ENCODE measurements around the gene TSSK6. TPM values are rescaled to one million over a fixed set of nuclear protein-coding genes. Genes with fewer than 3 reads are reported as not detected.

The TSSK6 gene
- total and polyA plus RNA-seq, 4 donors = 0.21 to 2.3 (median 1.1) TPM

DNA sequence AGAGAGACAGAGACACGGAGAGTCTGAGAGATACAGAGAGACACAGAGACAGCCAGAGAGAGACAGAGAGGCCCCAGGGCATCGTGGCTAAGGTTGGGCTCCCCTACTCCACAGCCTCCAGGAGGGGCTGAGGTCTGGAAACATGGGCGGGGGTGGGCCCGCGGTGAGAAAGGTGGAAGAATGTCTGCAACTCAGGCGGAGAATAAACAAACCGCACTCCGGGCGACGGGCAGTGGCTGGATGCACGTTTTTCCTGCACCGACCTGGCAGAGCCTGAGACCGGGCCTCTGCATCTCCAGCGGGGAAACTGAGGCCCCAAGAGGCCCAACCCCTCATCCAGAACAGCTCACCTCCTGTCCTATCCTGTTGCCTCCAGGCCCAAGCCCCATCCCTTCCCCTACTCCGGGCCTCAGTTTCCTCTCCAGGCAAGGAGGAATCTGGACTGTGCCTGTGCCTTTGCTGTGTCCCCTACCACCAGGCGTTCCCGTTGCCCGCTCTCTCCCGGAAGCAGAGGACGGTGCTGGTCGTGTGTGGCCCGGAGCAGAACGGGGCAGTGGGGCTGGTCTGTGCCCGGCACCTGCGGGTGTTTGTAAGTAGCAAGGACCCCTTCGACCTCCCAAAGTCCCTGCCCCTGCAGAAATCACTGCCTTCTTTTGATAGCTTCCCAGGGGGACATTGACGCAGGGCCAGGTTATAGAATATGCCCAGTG, 19.4 kb upstream of the TSSK6 start:
- Histone ChIP-seq H3K27ac (ENCODE audit: low read depth in 1 of 2, low read length in 2 of 2) (no peak overlapping the region), H3K9me3 (ENCODE audit: control insufficient read depth in 4 of 4, low read length in 3 of 4) (no peaks in the 10 kb centered on the region), H3K4me1 (ENCODE audit: control insufficient read depth in 4 of 4, insufficient read depth in 4 of 4, low read length in 3 of 4) (peaks cover 0 to 7% (median 4%) of the 10 kb centered on the region in 4 donors), H3K9ac (ENCODE audit: low read depth in 1 of 2, low read length in 2 of 2) (no peak overlapping the region), H3K4me3 (ENCODE audit: low read depth in 1 of 3, low read length in 3 of 3) (no peak overlapping the region), H3K27me3 (ENCODE audit: control insufficient read depth in 4 of 4, insufficient read depth in 4 of 4, low read length in 3 of 4) (peaks cover 0 to 6% (median 0%) of the 10 kb centered on the region in 4 donors), H3K36me3 (ENCODE audit: control insufficient read depth in 4 of 4, insufficient read depth in 3 of 4, low read depth in 1 of 4, low read length in 3 of 4) (no peaks in the 10 kb centered on the region)
- WGBS = 80% methylated on average over 27 of the region's 27 CpGs
- TF ChIP-seq, protein P1, sequence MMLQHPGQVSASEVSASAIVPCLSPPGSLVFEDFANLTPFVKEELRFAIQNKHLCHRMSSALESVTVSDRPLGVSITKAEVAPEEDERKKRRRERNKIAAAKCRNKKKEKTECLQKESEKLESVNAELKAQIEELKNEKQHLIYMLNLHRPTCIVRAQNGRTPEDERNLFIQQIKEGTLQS (IDR thresholded peaks at IDR 0.05) = no peak
- TF ChIP-seq EGR1 (IDR thresholded peaks at IDR 0.05; ENCODE audit: low read depth in 2 of 2) (no peak), RAD21 (IDR thresholded peaks at IDR 0.05) (no peak)
- DNase-seq (ENCODE audit: low spot score) = no peak

DNA sequence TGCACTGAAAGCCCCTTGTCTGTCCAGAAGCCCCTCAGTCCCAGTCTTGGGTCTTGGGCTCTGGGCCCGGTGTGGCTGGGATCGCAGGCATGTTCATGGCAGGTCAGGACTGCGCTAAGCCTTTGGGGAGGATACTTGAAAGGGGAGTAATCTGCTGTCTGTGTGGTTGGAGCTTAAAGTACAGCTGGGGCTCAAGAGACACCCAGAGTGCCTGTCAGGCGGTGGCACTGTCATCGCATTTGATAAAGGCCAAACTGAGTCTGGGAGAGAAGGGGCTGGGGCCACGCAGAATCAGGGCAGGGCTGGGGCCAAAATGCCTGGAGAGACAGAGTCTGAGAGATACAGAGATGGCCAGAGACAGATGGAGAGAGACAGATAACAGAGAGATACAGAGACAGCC, 18.5 kb upstream of the TSSK6 start:
- Histone ChIP-seq H3K9me3 (ENCODE audit: control insufficient read depth in 4 of 4, low read length in 3 of 4) (no peaks in the 10 kb centered on the region), H3K4me1 (ENCODE audit: control insufficient read depth in 4 of 4, insufficient read depth in 4 of 4, low read length in 3 of 4) (peaks cover 0 to 7% (median 4%) of the 10 kb centered on the region in 4 donors), H3K27ac (ENCODE audit: low read depth in 1 of 2, low read length in 2 of 2) (no peak overlapping the region), H3K9ac (ENCODE audit: low read depth in 1 of 2, low read length in 2 of 2) (no peak overlapping the region), H3K4me3 (ENCODE audit: low read depth in 1 of 3, low read length in 3 of 3) (no peak overlapping the region), H3K36me3 (ENCODE audit: control insufficient read depth in 4 of 4, insufficient read depth in 3 of 4, low read depth in 1 of 4, low read length in 3 of 4) (peaks cover 0 to 2% (median 0%) of the 10 kb centered on the region in 4 donors), H3K27me3 (ENCODE audit: control insufficient read depth in 4 of 4, insufficient read depth in 4 of 4, low read length in 3 of 4) (peaks cover 0 to 6% (median 0%) of the 10 kb centered on the region in 4 donors)
- DNase-seq (ENCODE audit: low spot score) = no peak
- TF ChIP-seq YY1 (IDR thresholded peaks at IDR 0.05) = no peak
- TF ChIP-seq, protein P2, sequence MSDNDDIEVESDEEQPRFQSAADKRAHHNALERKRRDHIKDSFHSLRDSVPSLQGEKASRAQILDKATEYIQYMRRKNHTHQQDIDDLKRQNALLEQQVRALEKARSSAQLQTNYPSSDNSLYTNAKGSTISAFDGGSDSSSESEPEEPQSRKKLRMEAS (IDR thresholded peaks at IDR 0.05) = no peak
- TF ChIP-seq RXRA (IDR thresholded peaks at IDR 0.05) = no peak
- no peak for TF ChIP-seq NR2F2 (IDR thresholded peaks at IDR 0.05)
- no peak for TF ChIP-seq FOXA1 (IDR thresholded peaks at IDR 0.05)
- no peak for TF ChIP-seq JUND (IDR thresholded peaks at IDR 0.05)
- TF ChIP-seq, protein P3, sequence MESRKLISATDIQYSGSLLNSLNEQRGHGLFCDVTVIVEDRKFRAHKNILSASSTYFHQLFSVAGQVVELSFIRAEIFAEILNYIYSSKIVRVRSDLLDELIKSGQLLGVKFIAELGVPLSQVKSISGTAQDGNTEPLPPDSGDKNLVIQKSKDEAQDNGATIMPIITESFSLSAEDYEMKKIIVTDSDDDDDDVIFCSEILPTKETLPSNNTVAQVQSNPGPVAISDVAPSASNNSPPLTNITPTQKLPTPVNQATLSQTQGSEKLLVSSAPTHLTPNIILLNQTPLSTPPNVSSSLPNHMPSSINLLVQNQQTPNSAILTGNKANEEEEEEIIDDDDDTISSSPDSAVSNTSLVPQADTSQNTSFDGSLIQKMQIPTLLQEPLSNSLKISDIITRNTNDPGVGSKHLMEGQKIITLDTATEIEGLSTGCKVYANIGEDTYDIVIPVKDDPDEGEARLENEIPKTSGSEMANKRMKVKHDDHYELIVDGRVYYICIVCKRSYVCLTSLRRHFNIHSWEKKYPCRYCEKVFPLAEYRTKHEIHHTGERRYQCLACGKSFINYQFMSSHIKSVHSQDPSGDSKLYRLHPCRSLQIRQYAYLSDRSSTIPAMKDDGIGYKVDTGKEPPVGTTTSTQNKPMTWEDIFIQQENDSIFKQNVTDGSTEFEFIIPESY (IDR thresholded peaks at IDR 0.05) = no peak
- TF ChIP-seq HNF4G (IDR thresholded peaks at IDR 0.05) = no peak
- no peak for TF ChIP-seq SP1 (IDR thresholded peaks at IDR 0.05)
- TF ChIP-seq, protein P4, sequence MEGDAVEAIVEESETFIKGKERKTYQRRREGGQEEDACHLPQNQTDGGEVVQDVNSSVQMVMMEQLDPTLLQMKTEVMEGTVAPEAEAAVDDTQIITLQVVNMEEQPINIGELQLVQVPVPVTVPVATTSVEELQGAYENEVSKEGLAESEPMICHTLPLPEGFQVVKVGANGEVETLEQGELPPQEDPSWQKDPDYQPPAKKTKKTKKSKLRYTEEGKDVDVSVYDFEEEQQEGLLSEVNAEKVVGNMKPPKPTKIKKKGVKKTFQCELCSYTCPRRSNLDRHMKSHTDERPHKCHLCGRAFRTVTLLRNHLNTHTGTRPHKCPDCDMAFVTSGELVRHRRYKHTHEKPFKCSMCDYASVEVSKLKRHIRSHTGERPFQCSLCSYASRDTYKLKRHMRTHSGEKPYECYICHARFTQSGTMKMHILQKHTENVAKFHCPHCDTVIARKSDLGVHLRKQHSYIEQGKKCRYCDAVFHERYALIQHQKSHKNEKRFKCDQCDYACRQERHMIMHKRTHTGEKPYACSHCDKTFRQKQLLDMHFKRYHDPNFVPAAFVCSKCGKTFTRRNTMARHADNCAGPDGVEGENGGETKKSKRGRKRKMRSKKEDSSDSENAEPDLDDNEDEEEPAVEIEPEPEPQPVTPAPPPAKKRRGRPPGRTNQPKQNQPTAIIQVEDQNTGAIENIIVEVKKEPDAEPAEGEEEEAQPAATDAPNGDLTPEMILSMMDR (IDR thresholded peaks at IDR 0.05; ENCODE audit: low read depth, low read length, missing input control) = no peak
- TF ChIP-seq RAD21 (IDR thresholded peaks at IDR 0.05) = no peak
- TF ChIP-seq GABPA (IDR thresholded peaks at IDR 0.05 in 1 of 2, conservative IDR thresholded peaks at IDR 0.05 in 1 of 2) = no peak
- TF ChIP-seq, protein P1 (IDR thresholded peaks at IDR 0.05) = no peak
- TF ChIP-seq HNF4A (conservative IDR thresholded peaks at IDR 0.05) = no peak
- TF ChIP-seq TAF1 (conservative IDR thresholded peaks at IDR 0.05) = no peak
- 96% methylated on average over 6 of the region's 6 CpGs for WGBS

All from liver (tissue), 9 donors.